Thyroid gland (tissue), 4 donors: ENCODE results near the gene DVL2.

Source experiments
- POLR2A ChIP-seq, 2 donors: fragments of 450-650 bp; IDR thresholded peaks; one replicate each; pipeline ENCODE4 v1.6.1; 2017; ENCODE audit warnings: antibody characterized with exemption in 2 of 2, mild to moderate bottlenecking in 2 of 2, moderate library complexity in 1 of 2
- TF ChIP-seq, protein P1 (sequence below), 6 experiments: fragments of 200-600 bp in 3 of 6; fragments of 450-650 bp in 3 of 6; sonication (generic) in 3 of 6; IDR thresholded peaks; one replicate each; pipeline ENCODE4 v1.5.1; 2016 to 2019; ENCODE audit warnings: antibody characterized with exemption in 6 of 6, mild to moderate bottlenecking in 2 of 6, inconsistent platforms in 1 of 6, moderate library complexity in 1 of 6

- TF ChIP-seq, protein P1, sequence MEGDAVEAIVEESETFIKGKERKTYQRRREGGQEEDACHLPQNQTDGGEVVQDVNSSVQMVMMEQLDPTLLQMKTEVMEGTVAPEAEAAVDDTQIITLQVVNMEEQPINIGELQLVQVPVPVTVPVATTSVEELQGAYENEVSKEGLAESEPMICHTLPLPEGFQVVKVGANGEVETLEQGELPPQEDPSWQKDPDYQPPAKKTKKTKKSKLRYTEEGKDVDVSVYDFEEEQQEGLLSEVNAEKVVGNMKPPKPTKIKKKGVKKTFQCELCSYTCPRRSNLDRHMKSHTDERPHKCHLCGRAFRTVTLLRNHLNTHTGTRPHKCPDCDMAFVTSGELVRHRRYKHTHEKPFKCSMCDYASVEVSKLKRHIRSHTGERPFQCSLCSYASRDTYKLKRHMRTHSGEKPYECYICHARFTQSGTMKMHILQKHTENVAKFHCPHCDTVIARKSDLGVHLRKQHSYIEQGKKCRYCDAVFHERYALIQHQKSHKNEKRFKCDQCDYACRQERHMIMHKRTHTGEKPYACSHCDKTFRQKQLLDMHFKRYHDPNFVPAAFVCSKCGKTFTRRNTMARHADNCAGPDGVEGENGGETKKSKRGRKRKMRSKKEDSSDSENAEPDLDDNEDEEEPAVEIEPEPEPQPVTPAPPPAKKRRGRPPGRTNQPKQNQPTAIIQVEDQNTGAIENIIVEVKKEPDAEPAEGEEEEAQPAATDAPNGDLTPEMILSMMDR (IDR thresholded peaks at IDR 0.05): no peak
- TF ChIP-seq POLR2A (IDR thresholded peaks at IDR 0.05): no peak
These were observed 9.1 kb upstream of the DVL2 start for GRCh38 chr17:7243453-7243729.
